SKM-1 (cell line): ENCODE results near the gene TVP23A.

ENCODE experiments used
- DNase-seq: peaks from one replicate; lab custom pipeline; 2025; ENCODE audit not compliant: unreplicated experiment; lab: John Stamatoyannopoulos, UW

Gene TVP23A

DNA sequence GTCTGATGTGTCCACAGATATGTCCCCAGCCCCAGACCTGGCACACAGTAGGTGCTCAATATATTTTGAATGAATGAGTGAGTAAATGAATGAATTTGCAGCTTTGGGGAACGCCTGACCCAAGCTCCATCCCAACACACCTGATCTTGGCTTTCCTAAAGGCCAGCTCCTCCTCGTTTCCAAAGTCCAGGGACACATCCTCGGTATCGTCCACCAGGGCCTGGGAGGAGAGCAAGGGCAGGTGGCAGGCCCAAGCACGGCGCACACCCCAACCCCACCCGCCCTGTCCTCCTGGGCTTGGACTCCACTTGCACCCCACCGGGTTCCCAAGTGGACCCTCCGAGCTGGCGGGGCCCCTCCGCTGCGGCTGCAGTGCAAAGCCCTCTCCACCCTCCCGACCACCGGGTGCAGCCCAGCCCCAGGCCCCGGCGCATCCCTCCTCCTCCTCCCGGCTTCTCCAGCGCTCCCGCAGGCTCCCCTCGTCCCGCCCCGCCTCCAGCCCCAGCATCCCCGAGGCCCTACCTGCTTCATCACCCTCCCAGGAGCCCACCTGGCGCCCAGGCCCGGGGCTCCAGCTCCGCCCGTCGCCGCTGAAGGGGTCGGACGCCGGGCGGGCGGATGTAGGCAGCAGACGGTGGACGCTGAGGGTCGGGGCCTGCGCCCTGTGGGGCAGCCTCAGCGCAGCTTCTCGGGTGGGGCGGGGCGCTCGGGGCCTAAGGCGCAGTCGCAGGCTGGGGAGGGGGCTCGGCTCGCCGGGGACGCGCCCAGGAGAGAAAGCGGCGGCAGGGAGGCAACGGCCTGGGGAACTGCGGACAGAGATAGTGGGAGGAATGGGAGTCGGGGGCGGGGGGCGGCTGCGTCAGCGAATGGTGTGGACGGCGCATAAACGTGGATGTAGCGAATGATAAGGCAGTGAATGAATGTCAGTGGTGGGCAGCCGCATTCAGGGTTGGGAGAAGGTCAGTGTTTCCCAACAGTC lies at the start of gene TVP23A:
Gene TVP23A (minus strand): TSS at position 832 of the 979 bp plus-strand sequence. CDS start 301 bp downstream, at position 531.
- DNase-seq: no peak

DNA sequence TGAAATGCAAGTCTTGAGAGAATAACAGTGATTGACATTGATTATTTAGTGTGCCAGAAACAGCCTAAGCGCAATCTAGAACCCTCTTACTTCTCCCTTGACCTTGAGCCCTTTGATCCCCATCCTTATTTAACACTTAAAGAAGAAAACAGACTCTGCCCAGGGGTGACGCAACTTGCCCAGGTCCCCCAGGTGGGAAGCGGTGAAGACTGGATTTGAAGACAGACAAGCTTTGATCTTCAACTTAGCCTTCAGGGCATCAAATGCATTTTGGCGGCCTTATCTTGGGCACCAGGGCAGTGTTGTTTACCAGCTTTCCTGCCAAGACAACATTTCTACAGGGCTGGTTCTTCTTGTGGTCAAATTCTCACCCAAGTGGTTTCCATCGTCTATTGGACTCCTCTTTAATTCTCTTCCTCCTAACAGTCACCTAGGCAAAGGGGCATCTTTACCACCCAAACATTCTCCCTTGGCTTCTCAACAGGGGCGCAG lies 49.6 kb upstream of the TVP23A start:
- DNase-seq: no peak

- no peak for DNase-seq
Measured at GRCh38 chr16:10867199-10867598, 48.6 kb upstream of the TVP23A start.

GRCh38 chr16:10865991-10866966 lies 47.7 kb upstream of the TVP23A start:
- DNase-seq: no peak

- DNase-seq: peak; percentile 68
Measured at GRCh38 chr16:10862438-10862837, 43.8 kb upstream of the TVP23A start.

DNA sequence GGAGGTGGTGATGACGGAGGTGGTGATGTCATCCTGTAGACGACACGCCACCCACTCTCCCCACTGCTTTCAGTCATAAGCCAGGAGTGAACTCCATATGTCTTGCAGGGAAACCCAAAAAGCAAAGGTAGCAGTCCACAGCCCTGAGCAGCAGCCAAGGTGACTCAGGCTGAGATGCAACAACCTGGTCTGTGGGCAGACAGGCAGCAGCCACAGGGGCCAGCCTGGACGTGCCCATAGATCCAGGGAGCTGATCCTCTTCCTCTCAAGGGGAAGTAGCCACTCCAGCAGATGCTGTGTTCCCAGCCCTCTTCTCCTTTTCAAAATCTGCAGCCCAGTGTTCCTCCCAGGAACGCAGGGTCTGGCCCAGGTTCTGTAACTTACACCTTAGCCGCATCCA lies 41.1 kb upstream of the TVP23A start:
- no peak for DNase-seq

DNA sequence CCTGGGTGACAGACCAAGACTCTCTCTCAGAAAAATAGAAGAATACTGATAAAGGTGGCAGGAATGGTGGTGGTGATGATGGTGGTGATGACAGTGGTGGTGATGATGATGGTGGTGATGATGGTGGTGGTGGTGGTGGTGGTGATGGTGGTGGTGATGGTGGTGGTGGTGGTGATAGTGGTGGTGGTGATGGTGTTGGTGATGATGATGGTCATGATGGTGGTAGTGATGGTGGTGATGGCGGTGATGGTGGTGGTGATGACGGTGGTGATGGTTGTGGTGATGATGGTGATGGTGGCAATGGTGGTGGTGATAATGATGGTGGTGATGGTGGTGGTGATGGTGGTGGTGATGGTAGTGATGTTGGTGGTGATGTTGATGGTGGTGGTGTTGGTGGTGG lies 40.4 kb upstream of the TVP23A start:
- no peak for DNase-seq

- DNase-seq: no peak
Measured at GRCh38 chr16:10858203-10858602, 39.6 kb upstream of the TVP23A start.

DNA sequence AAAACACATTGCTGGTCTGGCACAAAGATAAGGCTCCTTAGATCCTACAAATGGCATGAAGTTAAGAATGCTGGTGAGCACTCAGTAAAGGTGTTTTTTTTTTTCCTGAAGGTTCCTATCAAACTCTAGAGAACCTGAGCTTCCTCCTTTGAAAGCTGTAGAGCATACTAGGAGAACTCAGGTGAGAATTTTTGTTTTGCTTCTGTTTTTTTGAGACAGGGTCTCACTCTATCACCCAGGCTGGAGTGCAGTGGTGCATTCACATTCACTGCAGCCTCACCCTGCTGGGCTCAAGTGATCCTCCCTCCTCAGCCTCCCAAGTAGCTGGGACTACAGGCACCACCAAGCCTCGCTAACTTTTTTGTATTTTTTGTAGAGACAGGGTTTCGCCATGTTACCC lies 37.4 kb upstream of the TVP23A start:
- no peak for DNase-seq

- no peak for DNase-seq
Measured at GRCh38 chr16:10852948-10853347, 34.4 kb upstream of the TVP23A start.

- DNase-seq: no peak
Measured at GRCh38 chr16:10852286-10852685, 33.7 kb upstream of the TVP23A start.

GRCh38 chr16:10851512-10851911 lies 32.9 kb upstream of the TVP23A start:
- DNase-seq: no peak

DNA sequence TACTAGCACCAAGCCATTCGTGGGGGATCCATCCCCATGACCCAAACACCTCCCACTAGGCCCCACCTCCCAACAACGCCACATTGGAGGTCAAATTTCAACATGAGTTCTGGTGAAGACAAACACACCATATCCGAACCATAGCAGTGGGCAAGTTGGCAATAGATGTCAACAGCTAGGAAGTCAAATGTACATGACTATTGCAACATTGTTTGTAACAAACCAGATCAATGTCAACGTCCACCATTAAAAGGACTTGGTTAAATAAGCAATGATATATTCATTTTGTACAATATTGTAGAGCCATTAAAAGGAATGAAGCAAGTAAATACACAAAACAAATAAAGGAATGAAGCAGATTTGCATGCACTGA lies 31.9 kb upstream of the TVP23A start:
- no peak for DNase-seq

DNA sequence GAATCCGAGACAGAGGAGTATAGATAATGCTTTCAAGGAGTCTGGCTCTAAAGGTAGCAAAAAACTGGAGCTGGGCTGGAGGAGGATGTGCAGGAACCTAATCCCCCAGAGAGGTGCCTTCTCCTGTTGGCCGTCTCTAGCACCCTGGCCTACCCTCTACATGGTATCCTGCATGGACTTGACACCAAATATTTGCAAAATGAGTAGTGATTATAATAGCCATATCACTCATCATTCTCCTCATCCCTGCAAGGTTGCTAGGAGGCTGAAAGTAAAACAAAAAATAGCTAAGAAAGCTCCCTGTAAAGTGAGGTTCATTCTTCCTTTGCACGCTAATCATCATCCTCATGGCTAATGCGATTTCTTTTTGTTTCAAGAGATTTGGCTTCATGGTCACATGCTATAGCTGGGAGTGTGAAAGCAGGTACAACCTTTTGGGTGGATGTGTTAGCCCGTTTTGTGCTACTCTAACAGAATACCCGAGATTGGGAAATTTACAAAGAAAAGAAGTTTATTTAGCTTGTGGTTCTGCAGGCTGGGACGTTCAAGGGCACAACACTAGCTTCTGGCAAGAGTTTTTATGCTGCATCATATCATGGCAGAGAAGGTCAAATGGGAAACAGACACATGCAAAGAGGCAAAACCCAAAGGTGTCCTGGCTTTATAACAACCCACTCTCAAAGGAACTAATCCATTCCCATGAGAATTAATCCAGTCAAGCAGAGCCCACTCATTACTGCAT lies 31.3 kb upstream of the TVP23A start:
- no peak for DNase-seq

DNA sequence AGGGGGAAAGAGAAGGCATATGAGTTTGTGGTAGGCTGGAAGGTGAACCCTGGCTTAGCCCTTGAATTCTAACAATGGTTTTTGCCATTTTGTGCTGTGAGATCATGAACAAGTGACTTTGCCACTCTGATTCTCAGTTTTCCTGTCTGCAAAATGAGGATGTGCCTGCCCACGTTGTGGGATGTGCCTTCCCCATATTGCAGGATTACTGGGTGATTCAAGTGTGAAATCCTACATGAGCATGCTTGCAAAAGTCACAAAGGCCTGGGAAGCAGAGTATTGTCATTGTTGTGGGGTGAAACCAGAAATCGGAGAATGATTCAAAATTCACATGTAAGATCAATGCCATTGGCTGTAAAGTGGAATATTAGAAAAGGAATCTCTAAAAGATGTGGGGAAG lies 28.6 kb upstream of the TVP23A start:
- no peak for DNase-seq

- DNase-seq: peak; percentile 15
Measured at GRCh38 chr16:10846213-10846998, 27.8 kb upstream of the TVP23A start.

DNA sequence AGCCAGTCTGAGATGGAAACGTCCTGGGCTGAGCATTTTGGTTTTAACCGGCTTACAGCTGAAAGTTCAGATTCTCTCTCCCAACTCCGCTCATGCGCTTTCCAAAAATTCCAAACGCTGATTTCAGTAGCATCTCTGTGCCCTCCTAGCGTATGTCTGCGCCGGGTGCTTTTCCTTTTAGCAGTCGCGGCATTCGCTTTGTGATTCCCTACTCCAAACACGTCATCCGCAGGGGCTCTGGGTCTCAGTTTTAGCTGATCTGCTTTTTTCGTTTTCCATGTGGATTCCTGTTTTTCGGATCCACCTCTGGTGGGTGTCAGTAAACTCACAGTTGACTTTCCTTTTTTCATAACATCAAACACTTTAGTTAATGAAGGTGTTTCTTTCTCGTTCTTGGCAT lies 22.1 kb upstream of the TVP23A start:
- DNase-seq: no peak

GRCh38 chr16:10839279-10839666 lies 20.7 kb upstream of the TVP23A start:
- no peak for DNase-seq

DNA sequence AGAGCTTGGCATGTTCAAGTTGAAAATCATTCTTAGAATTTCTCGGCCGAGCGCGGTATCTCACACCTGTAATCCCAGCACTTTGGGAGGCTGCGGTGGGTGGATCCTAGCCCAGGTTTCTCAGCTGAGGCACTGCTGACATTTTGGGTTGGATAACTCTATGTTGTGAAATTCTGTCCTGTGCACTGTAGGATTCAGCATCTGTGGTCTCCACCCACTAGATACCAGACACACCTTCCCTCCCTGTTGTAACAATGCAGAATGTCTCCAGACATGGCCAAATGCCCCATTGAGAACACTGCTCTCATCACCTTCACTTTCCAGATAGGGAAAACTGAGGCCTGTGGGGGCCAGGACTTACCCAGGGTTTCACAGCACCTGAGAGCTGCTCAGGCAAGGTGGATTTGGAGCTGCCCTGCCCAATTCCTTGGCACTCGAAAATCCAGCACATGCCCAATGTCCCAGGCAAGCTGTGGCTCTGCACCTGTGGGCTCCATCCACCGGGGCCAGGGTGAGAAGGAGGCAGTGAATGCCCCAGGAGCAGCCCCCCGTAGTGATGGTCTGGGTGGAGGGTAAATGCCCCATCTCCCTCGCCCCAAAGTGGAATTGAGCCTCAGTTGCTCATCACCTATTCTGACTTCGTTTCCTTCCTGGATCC lies 20.2 kb upstream of the TVP23A start:
- no peak for DNase-seq
